ENCODE measurements around the gene STRA8.

DNA sequence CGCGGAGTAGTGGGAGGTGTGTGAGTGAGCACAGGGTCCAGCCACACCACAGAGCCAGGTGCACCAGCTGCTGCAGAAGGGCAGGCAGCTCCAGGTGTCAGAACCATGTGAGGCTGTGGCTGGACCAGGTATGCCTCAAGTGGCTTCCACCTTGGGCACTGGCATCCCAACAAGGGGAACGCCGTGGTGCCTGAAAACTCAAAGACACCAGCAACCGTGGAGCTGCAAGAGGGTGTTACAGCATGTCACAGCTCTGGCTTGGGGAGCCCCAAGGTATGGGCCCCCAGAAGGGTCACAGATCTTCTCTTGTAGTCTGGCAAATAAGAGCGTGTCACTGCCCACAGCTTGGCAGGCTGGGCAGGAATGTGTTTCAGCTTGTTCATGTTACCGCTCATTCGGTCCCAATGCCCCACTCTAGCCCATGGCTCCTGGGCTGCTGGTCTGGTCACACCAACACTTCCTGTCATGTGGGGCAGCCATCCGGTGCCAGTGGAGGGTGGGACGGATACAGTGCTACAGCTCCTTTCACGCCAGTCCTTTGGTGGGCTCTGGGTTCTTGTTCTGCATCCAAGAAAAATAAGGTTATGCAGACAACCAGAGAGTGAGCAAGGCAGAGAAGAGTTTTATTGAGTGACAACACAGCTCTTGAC, 29.8 kb downstream of the STRA8 start:
- TF ChIP-seq HDGF (IDR thresholded peaks at IDR 0.05; ENCODE audit: borderline replicate concordance) (no peak), ELF4 (IDR thresholded peaks at IDR 0.05) (no peak), SP1 (IDR thresholded peaks at IDR 0.05) (no peak), BHLHE40 (IDR thresholded peaks at IDR 0.05; ENCODE audit: borderline replicate concordance) (no peak), FOXM1 (IDR thresholded peaks at IDR 0.05; ENCODE audit: borderline replicate concordance) (no peak), TARDBP (IDR thresholded peaks at IDR 0.05) (no peak), ARNT (IDR thresholded peaks at IDR 0.05) (no peak), CTBP1 (IDR thresholded peaks at IDR 0.05; ENCODE audit: borderline replicate concordance) (no peak), L3MBTL2 (conservative IDR thresholded peaks at IDR 0.05) (no peak), NFRKB (IDR thresholded peaks at IDR 0.05) (no peak), SUZ12 (IDR thresholded peaks at IDR 0.05) (no peak), ZNF384 (IDR thresholded peaks at IDR 0.05) (no peak), PKNOX1 (IDR thresholded peaks at IDR 0.05) (no peak)

Measured in HEK293T (cell line).